CD4-positive, alpha-beta T cell (primary cell): ENCODE measurements around the gene UTF1. TPM values are rescaled to one million over a fixed set of nuclear protein-coding genes. Genes with fewer than 3 reads are reported as not detected.

Experiments used
- ATAC-seq: fragments of 200-7000 bp; cut with Tn5 transposase; one replicate; pipeline ENCODE4 v1.10.0; 2022; ENCODE audit warnings: mild to moderate bottlenecking; ENCODE audit not compliant: poor library complexity
- CTCF ChIA-PET: fragments of 350-600 bp; sonication (Branson Sonifier 250); formaldehyde crosslinking; loops from one replicate; lab custom pipeline; 2021; ENCODE audit warnings: antibody characterized with exemption, inconsistent platforms; lab: Charles Lee
- POLR2A ChIA-PET: fragments of 350-600 bp; sonication (Branson Sonifier 250); formaldehyde crosslinking; loops from one replicate; lab custom pipeline; 2021; ENCODE audit warnings: antibody characterized with exemption, inconsistent platforms; lab: Charles Lee
- DNase-seq, 14 experiments: peaks; one replicate each; pipeline ENCODE4 v3.0.0-alpha.2; 2013 to 2020; ENCODE audit warnings: mixed read lengths in 2 of 14
- H3K27ac ChIP-seq, 2 donors: one replicate each; pipeline versions ENCODE4 v1.5.1 to v1.7.0; 2013; ENCODE audit warnings: low read length in 2 of 2, low read depth in 1 of 2, mild to moderate bottlenecking in 1 of 2
- H3K27me3 ChIP-seq, 2 experiments: 1 replicate in 1 of 2; 2 replicates in 1 of 2; pipeline versions ENCODE4 v1.6.1 to v1.7.0; 2013; ENCODE audit warnings: low read length in 2 of 2, control low read depth in 1 of 2, mild to moderate bottlenecking in 1 of 2, moderate library complexity in 1 of 2; ENCODE audit not compliant: insufficient read depth in 2 of 2, control insufficient read depth in 1 of 2
- H3K36me3 ChIP-seq: one replicate; pipeline ENCODE4 v1.6.1; 2013; ENCODE audit warnings: low read length, control low read depth; ENCODE audit not compliant: insufficient read depth
- H3K4me1 ChIP-seq: one replicate; pipeline ENCODE4 v1.6.1; 2013; ENCODE audit warnings: low read length, control low read depth; ENCODE audit not compliant: insufficient read depth
- H3K4me3 ChIP-seq: one replicate; pipeline ENCODE4 v1.5.1; 2013; ENCODE audit warnings: mild to moderate bottlenecking, low read length, moderate library complexity
- H3K9me3 ChIP-seq, 2 experiments: 1 replicate in 1 of 2; 2 replicates in 1 of 2; pipeline versions ENCODE4 v1.6.1 to v1.7.0; 2013; ENCODE audit warnings: low read length in 2 of 2, mild to moderate bottlenecking in 2 of 2, control low read depth in 1 of 2, moderate library complexity in 1 of 2; ENCODE audit not compliant: control insufficient read depth in 1 of 2, insufficient read depth in 1 of 2
- H3K27ac Mint-ChIP-seq: one replicate; pipeline ENCODE4 v1.8.0; 2020; ENCODE audit warnings: mixed read lengths
- H3K27me3 Mint-ChIP-seq: one replicate; pipeline ENCODE4 v1.8.0; 2021; ENCODE audit warnings: mixed read lengths
- H3K36me3 Mint-ChIP-seq: one replicate; pipeline ENCODE4 v1.8.0; 2021; ENCODE audit warnings: low read depth, mixed read lengths
- H3K4me1 Mint-ChIP-seq: one replicate; pipeline ENCODE4 v1.8.0; 2021; ENCODE audit warnings: low read depth, mixed read lengths
- H3K4me3 Mint-ChIP-seq: one replicate; pipeline ENCODE4 v1.8.0; 2020; ENCODE audit warnings: mild to moderate bottlenecking, mixed read lengths
- H3K9me3 Mint-ChIP-seq: one replicate; pipeline ENCODE4 v1.8.0; 2020; ENCODE audit warnings: mixed read lengths
- intact Hi-C, 2 experiments: fragments of 100-400 bp; cut with DNase I in 1 of 2; cut with micrococcal nuclease in 1 of 2; formaldehyde crosslinking; loops; one replicate each; pipeline versions ENCODE4 v1.15.1 to v1.9.0; 2023 to 2025; cut with DNase I, micrococcal nuclease
- total RNA-seq, 174 experiments: library from RNA in 2 of 174; stranded (reverse) in 2 of 174; gene quantifications; one replicate each; pipeline ENCODE4 v1.2.3 and lab custom pipeline; 2021 to 2026
- TF ChIP-seq, protein P1 (sequence below): fragments of 200-600 bp; IDR thresholded peaks from one replicate; pipeline ENCODE4 v1.8.0; 2022; ENCODE audit warnings: antibody characterized with exemption, mild to moderate bottlenecking

Gene UTF1
- total RNA-seq, 2 experiments from 2014 or later, result not detected

DNA sequence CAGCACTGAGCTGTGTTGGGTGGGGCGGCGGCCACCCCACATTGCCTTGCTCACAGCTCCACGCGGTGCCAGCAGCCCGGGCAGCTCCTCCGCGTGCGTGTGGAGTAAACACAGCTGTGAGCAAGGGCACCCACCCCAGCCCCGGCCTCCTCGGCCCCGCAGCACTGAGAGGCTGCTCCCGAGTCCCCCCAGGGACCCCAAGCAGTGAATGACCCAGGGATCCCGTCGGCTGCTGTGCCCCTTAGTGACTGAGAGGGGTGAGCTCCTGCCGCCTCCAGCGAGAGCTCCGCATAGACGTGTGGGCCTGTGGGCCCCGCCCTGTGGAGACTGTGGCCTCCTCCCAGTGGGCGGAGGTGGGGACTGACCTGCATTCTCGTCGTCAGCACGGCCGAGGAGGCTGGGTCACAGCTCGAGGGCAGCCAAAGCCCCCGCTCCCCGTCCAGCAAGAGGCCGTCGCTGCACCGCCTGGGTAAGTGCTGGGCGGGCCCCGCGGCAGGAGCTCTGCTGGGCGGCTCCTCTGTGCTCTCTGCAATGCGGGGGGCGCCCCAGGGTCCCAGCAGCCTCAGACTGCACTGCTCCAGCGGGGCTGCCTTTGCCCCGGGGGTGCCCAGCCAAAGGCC is 29.9 kb upstream of the UTF1 start:
- no peak overlapping the region for H3K4me3 ChIP-seq
- no peaks in the 10 kb centered on the region for H3K9me3 Mint-ChIP-seq
- H3K27me3 Mint-ChIP-seq, result no peaks in the 10 kb centered on the region
- H3K9me3 ChIP-seq, result peaks cover 0 to 9% of the 10 kb centered on the region in 2 experiments
- H3K27me3 ChIP-seq, result no peaks in the 10 kb centered on the region
- no peaks in the 10 kb centered on the region for H3K4me1 ChIP-seq
- DNase-seq (no peak), ATAC-seq (no peak)
- TF ChIP-seq, protein P1, sequence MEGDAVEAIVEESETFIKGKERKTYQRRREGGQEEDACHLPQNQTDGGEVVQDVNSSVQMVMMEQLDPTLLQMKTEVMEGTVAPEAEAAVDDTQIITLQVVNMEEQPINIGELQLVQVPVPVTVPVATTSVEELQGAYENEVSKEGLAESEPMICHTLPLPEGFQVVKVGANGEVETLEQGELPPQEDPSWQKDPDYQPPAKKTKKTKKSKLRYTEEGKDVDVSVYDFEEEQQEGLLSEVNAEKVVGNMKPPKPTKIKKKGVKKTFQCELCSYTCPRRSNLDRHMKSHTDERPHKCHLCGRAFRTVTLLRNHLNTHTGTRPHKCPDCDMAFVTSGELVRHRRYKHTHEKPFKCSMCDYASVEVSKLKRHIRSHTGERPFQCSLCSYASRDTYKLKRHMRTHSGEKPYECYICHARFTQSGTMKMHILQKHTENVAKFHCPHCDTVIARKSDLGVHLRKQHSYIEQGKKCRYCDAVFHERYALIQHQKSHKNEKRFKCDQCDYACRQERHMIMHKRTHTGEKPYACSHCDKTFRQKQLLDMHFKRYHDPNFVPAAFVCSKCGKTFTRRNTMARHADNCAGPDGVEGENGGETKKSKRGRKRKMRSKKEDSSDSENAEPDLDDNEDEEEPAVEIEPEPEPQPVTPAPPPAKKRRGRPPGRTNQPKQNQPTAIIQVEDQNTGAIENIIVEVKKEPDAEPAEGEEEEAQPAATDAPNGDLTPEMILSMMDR, result no peak
- CTCF ChIA-PET, result no interaction called here
- no peaks in the 10 kb centered on the region for H3K36me3 ChIP-seq
- H3K4me1 Mint-ChIP-seq, result no peaks in the 10 kb centered on the region
- H3K36me3 Mint-ChIP-seq, result no peaks in the 10 kb centered on the region
- no peak overlapping the region for H3K4me3 Mint-ChIP-seq
- no peak overlapping the region for H3K27ac ChIP-seq
- POLR2A ChIA-PET, result no interaction called here
- H3K27ac Mint-ChIP-seq, result no peak overlapping the region
- intact Hi-C loops, result no loop called here

DNA sequence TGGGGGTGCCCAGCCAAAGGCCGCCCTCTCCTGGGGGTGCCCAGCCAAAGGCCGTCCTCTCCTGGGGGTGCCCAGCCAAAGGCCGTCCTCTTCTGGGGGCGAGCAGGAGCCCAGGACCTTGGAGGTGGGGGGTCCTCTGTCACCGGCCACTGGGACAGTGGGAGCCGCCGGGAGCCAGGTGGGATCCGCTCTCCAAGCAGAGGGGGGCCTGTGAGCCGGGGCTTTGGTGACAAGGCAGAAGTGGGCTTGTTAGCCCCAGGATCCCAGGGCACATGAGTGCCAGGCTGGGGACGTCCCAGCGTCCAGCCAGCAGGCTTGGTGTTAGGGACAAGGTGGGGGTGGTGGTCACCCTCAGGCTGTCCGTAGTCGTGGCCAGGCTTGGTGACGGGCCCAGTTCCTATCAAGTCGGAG is 29.4 kb upstream of the UTF1 start:
- Mint-ChIP-seq H3K4me1 (no peaks in the 10 kb centered on the region), H3K9me3 (no peaks in the 10 kb centered on the region), H3K4me3 (no peak overlapping the region), H3K27ac (no peak overlapping the region), H3K36me3 (no peaks in the 10 kb centered on the region), H3K27me3 (no peaks in the 10 kb centered on the region)
- Histone ChIP-seq H3K36me3 (no peaks in the 10 kb centered on the region), H3K9me3 (peaks cover 0 to 3% of the 10 kb centered on the region in 2 experiments), H3K27ac (no peak overlapping the region), H3K27me3 (no peaks in the 10 kb centered on the region), H3K4me3 (no peak overlapping the region), H3K4me1 (no peaks in the 10 kb centered on the region)
- TF ChIP-seq, protein P1, result no peak
- ChIA-PET POLR2A (no interaction called here), CTCF (no interaction called here)
- ATAC-seq (no peak), DNase-seq (no peak)
- intact Hi-C loops, result no loop called here

DNA sequence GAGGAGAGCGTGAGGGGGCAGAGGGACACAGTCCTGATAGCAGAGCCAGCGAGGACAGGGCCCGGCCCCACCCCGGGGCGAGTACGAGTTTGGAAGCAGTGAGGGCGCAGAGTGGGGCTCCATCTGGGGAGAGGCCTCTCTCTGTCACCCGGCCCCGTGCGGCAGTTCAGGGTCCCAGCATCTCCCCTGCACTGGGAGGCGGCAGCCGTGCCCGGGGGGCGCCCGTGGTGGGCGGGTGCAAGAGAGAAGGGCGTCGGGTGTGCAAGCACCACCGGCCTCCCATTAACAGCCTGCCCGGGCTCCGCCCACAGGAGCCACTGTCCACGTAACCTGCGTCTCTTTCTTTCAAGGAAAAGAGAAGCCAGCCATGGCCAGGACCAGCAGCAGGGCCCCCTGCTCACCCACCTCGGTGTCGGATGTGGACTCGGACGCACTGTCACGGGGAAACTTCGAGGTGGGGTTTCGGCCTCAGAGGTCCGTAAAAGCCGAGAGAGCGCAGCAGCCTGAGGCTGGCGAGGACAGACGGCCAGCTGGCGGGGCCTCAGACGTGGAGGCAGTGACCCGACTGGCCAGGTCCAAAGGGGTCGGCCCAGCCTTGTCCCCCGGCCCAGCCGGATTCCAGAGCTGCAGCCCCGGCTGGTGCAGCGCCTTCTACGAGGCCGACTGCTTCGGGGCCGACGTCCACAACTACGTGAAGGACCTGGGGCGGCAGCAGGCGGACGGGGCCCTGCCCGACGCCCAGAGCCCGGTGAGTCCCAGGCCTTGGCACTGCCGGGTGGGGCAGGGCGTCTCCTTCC is 28.7 kb upstream of the UTF1 start:
- ATAC-seq, result no peak
- ChIA-PET CTCF (no interaction called here), POLR2A (no interaction called here)
- Mint-ChIP-seq H3K9me3 (no peaks in the 10 kb centered on the region), H3K27ac (no peak overlapping the region), H3K27me3 (no peaks in the 10 kb centered on the region), H3K4me3 (no peak overlapping the region), H3K4me1 (no peaks in the 10 kb centered on the region), H3K36me3 (no peaks in the 10 kb centered on the region)
- TF ChIP-seq, protein P1, result no peak
- Histone ChIP-seq H3K4me3 (no peak overlapping the region), H3K27ac (no peak overlapping the region), H3K27me3 (no peaks in the 10 kb centered on the region), H3K9me3 (no peaks in the 10 kb centered on the region), H3K36me3 (no peaks in the 10 kb centered on the region), H3K4me1 (no peaks in the 10 kb centered on the region)
- intact Hi-C loops, result no loop called here
- DNase-seq, result no peak
